Type B pancreatic cell (in vitro differentiated cells): ENCODE measurements around the gene FAM161B. TPM values are rescaled to one million over a fixed set of nuclear protein-coding genes. Genes with fewer than 3 reads are reported as not detected.

Experiments
- DNase-seq: peaks from one replicate; pipeline ENCODE4 v3.0.0; 2021; ENCODE audit warnings: mixed read lengths; ENCODE audit not compliant: unreplicated experiment; ENCODE audit errors: extremely low spot score
- H3K27ac Mint-ChIP-seq: 2 replicates; pipeline ENCODE4 v1.8.0; 2021; ENCODE audit warnings: mild to moderate bottlenecking, mixed read lengths
- H3K27me3 Mint-ChIP-seq: 2 replicates; pipeline ENCODE4 v1.8.0; 2021; ENCODE audit warnings: mixed read lengths
- H3K36me3 Mint-ChIP-seq: 2 replicates; pipeline ENCODE4 v1.8.0; 2021; ENCODE audit warnings: mixed read lengths
- H3K4me1 Mint-ChIP-seq: one replicate; pipeline ENCODE4 v1.8.0; 2021; ENCODE audit warnings: mixed read lengths; ENCODE audit not compliant: unreplicated experiment
- H3K4me3 Mint-ChIP-seq: 2 replicates; pipeline ENCODE4 v1.8.0; 2021; ENCODE audit warnings: mild to moderate bottlenecking, mixed read lengths
- H3K9me3 Mint-ChIP-seq: 2 replicates; pipeline ENCODE4 v1.8.0; 2021; ENCODE audit warnings: mixed read lengths
- CTCF ChIP-seq: fragments of 200-600 bp; sonication (generic); conservative IDR thresholded peaks from 2 replicates; pipeline ENCODE4 v1.5.0; 2021; ENCODE audit warnings: antibody characterized with exemption, mild to moderate bottlenecking
- total RNA-seq: library from RNA; stranded (reverse); gene quantifications from 2 replicates; pipeline ENCODE4 v1.2.1, GENCODE V29; 2021; ENCODE audit warnings: low replicate concordance

Gene FAM161B
- total RNA-seq, 1 donor from 2014 or later, result 5.3 TPM

GRCh38 chr14:73889376-73889775, 60.5 kb downstream of the FAM161B start:
- no peak for TF ChIP-seq CTCF
- H3K36me3 Mint-ChIP-seq, result peaks cover 12% of the 10 kb centered on the region
- H3K27me3 Mint-ChIP-seq, result no peaks in the 10 kb centered on the region
- H3K9me3 Mint-ChIP-seq, result no peaks in the 10 kb centered on the region
- peak overlapping the region; percentile 33 for H3K4me3 Mint-ChIP-seq
- DNase-seq, result no peak
- H3K27ac Mint-ChIP-seq, result peak overlapping the region; percentile 17
- H3K4me1 Mint-ChIP-seq, result peaks cover 37% of the 10 kb centered on the region

DNA sequence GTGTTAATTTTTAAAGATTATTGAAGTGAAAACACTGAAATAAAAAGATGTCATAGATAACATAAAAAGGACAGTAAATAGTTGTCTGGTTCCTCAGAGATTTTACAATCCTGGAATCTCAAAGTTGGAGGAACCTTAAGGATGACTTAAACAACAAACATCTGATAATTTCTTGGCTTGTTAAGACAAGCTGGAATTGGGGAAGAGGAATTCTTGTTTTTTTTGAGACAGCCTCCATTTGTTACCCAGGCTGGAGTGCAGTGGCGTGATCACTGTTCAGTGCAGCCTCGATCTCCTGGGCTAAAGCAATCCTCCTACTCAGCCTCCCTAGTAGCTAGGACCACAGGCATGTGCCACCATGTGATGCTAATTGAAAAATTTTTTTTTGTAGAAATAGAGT, 60.9 kb downstream of the FAM161B start:
- peaks cover 11% of the 10 kb centered on the region for H3K36me3 Mint-ChIP-seq
- TF ChIP-seq CTCF, result no peak
- DNase-seq, result no peak
- peaks cover 38% of the 10 kb centered on the region for H3K4me1 Mint-ChIP-seq
- H3K9me3 Mint-ChIP-seq, result no peaks in the 10 kb centered on the region
- H3K4me3 Mint-ChIP-seq, result peak overlapping the region; percentile 54
- H3K27me3 Mint-ChIP-seq, result no peaks in the 10 kb centered on the region
- H3K27ac Mint-ChIP-seq, result peak overlapping the region; percentile 95

GRCh38 chr14:73888460-73888725, 61.5 kb downstream of the FAM161B start:
- Mint-ChIP-seq H3K4me1 (peaks cover 38% of the 10 kb centered on the region), H3K27me3 (no peaks in the 10 kb centered on the region), H3K4me3 (peak overlapping the region; percentile 94), H3K27ac (peak overlapping the region; percentile 95), H3K36me3 (peaks cover 7% of the 10 kb centered on the region), H3K9me3 (no peaks in the 10 kb centered on the region)
- DNase-seq, result no peak
- no peak for TF ChIP-seq CTCF

DNA sequence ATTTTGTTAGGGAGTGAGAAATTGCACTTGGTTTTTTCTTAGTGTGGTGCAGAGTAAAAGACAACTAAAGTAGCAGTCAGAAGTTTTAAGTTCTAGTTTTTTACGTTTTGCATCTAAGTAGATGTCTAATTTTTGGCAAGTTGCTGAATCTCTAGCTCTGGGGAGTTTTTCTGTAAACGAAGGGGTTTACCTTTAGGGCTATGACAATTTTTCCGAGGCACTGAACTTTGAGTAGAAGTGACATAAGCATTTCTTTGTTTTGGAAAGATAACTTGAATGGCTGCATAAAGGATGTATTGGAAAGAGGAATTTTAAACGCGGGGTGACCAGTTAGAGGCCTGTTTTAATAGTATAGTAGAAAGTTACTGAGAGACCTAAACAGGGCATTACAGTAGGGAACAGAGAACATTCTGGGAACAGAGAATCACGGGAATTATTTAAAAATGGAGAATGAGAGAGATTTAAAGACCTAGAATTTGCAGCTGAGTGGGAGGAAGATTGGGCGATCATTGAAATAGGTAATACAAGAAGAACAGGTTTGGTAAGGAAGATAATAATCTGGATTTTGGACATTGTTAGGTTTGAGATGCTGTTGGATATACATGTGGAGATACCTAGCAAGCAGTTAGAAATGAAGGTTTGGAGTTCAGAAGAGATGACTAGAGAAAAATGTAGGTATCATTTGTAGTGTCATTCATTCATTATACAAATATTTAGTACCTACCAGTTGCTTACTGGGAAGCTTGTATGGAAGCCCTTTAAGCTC, 62.0 kb downstream of the FAM161B start:
- Mint-ChIP-seq H3K27me3 (no peaks in the 10 kb centered on the region), H3K9me3 (no peaks in the 10 kb centered on the region), H3K4me1 (peaks cover 38% of the 10 kb centered on the region), H3K27ac (peak overlapping the region; percentile 95), H3K4me3 (peak overlapping the region; percentile 94), H3K36me3 (peaks cover 7% of the 10 kb centered on the region)
- no peak for TF ChIP-seq CTCF
- DNase-seq, result no peak

DNA sequence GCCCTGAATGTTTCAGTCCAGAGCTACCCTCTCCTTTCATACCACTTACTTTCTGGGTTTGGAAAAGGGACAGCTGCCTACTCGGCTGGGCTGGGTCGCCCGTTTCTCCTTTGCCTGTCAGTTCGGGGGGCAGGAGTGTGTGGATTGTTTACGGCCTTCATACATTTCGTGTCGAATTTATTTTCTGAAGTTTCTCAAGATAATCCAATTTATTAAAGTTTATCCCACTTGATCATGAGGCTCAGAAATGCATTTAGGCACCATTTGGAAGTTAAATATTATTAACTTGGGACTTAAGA, 62.6 kb downstream of the FAM161B start:
- H3K9me3 Mint-ChIP-seq, result no peaks in the 10 kb centered on the region
- peaks cover 7% of the 10 kb centered on the region for H3K36me3 Mint-ChIP-seq
- no peaks in the 10 kb centered on the region for H3K27me3 Mint-ChIP-seq
- H3K4me1 Mint-ChIP-seq, result peaks cover 38% of the 10 kb centered on the region
- H3K4me3 Mint-ChIP-seq, result peak overlapping the region; percentile 94
- H3K27ac Mint-ChIP-seq, result peak overlapping the region; percentile 95
- DNase-seq, result no peak
- TF ChIP-seq CTCF, result no peak
